ENCODE data around the gene TMEM72. TPM values are rescaled to one million over a fixed set of nuclear protein-coding genes. Genes with fewer than 3 reads are reported as not detected.

Gene TMEM72
- total RNA-seq, 2 experiments from 2014 or later, result not detected

GRCh38 chr10:44895280-44895679, 15.9 kb upstream of the TMEM72 start:
- DNase-seq, result no peak
- Mint-ChIP-seq H3K36me3 (ENCODE audit: low read depth) (no peaks in the 10 kb centered on the region), H3K9me3 (no peaks in the 10 kb centered on the region), H3K4me1 (no peaks in the 10 kb centered on the region), H3K4me3 (no peak overlapping the region), H3K27ac (no peak overlapping the region), H3K27me3 (no peaks in the 10 kb centered on the region)
- ChIA-PET POLR2A (no interaction called here), CTCF (no interaction called here)

- POLR2A ChIA-PET, result no interaction called here
- CTCF ChIA-PET, result no interaction called here
- H3K4me3 Mint-ChIP-seq, result no peak overlapping the region
- no peaks in the 10 kb centered on the region for H3K4me1 Mint-ChIP-seq
- no peak overlapping the region for H3K27ac Mint-ChIP-seq
- no peak for DNase-seq
- H3K9me3 Mint-ChIP-seq, result no peaks in the 10 kb centered on the region
- H3K27me3 Mint-ChIP-seq, result peaks cover 3% of the 10 kb centered on the region
- H3K36me3 Mint-ChIP-seq (ENCODE audit: low read depth), result no peaks in the 10 kb centered on the region
Observed at GRCh38 chr10:44897049-44897448, 14.1 kb upstream of the TMEM72 start.

DNA sequence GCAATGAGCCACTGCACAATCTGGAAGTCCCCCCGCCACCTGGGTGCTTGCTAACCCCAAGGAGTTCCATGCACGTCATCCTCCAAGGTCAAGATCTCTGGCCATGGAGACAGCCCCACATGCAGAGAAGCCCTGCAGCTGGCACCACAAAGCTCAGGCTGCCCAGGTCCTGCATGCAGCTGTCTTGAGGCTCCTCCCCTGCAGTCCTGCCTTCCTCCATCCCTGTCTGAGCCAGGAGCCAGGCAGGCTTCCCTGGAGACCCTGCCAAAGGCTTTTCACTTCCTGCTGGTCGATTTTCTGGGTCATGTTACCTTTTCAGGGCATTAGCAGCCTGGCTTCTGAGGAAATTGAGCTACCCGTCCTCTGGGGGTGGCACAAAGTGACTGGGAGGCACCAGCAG, 12.5 kb upstream of the TMEM72 start:
- no peaks in the 10 kb centered on the region for H3K9me3 Mint-ChIP-seq
- H3K4me3 Mint-ChIP-seq, result no peak overlapping the region
- H3K36me3 Mint-ChIP-seq (ENCODE audit: low read depth), result no peaks in the 10 kb centered on the region
- ChIA-PET POLR2A (no interaction called here), CTCF (no interaction called here)
- H3K27me3 Mint-ChIP-seq, result peaks cover 3% of the 10 kb centered on the region
- H3K27ac Mint-ChIP-seq, result no peak overlapping the region
- H3K4me1 Mint-ChIP-seq, result no peaks in the 10 kb centered on the region
- DNase-seq, result no peak

DNA sequence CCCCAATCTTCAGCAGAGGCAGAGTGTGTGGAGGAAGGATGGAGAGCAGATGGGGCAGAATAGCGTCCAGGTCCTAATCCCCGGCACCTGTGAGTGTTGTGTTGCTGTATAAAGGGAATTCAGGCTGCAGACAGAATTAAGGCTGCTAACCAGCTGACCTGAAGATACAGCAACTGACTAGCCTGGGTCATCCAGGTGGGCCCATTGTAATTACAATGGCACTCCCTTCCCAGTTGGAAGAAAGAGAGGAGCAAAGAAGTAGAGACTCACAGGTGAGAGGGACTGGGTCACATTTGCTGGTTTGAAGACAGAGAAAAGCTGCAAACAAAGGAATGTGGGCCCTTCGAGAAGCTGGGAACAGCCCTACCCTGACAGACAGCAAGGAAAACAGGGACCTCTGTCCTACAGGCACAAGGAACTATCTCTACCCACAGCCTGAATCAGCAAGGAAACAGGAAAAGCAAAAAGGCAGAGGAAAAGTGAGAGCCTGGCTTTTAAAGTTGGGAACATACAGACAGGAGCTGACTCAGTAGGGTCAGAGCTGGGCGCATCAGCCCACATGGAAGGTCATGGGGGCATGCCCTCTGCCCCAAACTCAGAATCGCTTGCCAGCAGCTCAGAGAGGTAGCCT, 11.6 kb upstream of the TMEM72 start:
- H3K27me3 Mint-ChIP-seq, result peaks cover 3% of the 10 kb centered on the region
- H3K27ac Mint-ChIP-seq, result no peak overlapping the region
- H3K4me3 Mint-ChIP-seq, result no peak overlapping the region
- POLR2A ChIA-PET, result no interaction called here
- no peaks in the 10 kb centered on the region for H3K4me1 Mint-ChIP-seq
- H3K36me3 Mint-ChIP-seq (ENCODE audit: low read depth), result no peaks in the 10 kb centered on the region
- no peaks in the 10 kb centered on the region for H3K9me3 Mint-ChIP-seq
- CTCF ChIA-PET, result no interaction called here
- no peak for DNase-seq

DNA sequence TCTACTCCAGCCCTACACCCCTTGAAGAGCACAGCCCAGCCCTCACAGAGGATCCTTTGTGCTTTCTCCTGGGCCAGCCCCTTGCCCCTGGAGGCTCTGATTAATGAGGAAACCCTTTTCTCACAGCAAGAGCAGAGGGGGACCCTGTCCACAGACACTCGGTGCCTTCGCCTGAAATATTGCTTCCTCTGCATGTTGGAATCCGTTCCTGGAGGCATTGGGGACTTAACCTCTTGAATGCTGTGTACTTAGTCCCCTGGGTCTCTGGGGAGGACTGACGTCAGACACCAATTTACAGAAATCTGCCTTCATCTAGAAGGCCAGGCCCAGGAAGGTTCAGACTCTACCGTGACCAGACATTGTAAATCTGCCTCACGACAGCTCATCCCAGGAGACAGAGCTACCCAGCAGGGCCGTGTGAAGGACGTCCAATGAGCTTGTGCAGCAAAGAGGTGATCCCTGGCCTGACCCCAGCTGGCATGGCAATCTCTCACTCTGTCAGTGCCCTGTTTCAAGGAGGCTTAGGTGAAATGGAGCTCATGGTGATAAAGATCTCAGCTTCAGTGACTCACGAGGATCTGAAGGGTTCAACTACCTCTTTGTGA, 8.1 kb upstream of the TMEM72 start:
- no peak for DNase-seq
- Mint-ChIP-seq H3K4me1 (no peaks in the 10 kb centered on the region), H3K9me3 (no peaks in the 10 kb centered on the region), H3K4me3 (no peak overlapping the region), H3K27me3 (peaks cover 3% of the 10 kb centered on the region), H3K36me3 (ENCODE audit: low read depth) (no peaks in the 10 kb centered on the region), H3K27ac (no peak overlapping the region)
- CTCF ChIA-PET, result no interaction called here
- POLR2A ChIA-PET, result no interaction called here

DNA sequence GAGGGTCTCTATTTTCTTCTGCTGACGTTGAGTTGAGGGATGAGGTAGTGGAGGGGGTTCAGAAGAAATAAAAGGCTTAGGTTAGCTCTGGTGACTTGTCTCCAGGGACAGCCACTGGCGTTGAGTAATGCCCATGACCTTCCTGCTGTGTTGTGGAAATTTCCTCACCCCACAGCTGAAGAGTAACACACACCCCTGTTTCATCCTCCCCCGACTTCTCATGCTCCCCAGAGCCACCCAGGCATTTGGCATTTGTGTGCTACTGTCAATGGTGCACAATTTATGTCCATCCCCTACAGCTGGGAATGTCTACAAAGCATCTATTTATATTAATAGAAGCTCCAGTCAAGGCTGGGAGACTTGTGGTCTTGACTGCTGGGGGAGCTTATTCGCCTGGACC, 4.7 kb upstream of the TMEM72 start:
- H3K36me3 Mint-ChIP-seq (ENCODE audit: low read depth), result no peaks in the 10 kb centered on the region
- ChIA-PET CTCF (no interaction called here), POLR2A (no interaction called here)
- no peak for DNase-seq
- H3K4me3 Mint-ChIP-seq, result no peak overlapping the region
- no peak overlapping the region for H3K27ac Mint-ChIP-seq
- H3K9me3 Mint-ChIP-seq, result no peaks in the 10 kb centered on the region
- H3K27me3 Mint-ChIP-seq, result no peaks in the 10 kb centered on the region
- no peaks in the 10 kb centered on the region for H3K4me1 Mint-ChIP-seq

- no peaks in the 10 kb centered on the region for H3K9me3 Mint-ChIP-seq
- no peak overlapping the region for H3K27ac Mint-ChIP-seq
- DNase-seq, result no peak
- no peaks in the 10 kb centered on the region for H3K27me3 Mint-ChIP-seq
- H3K4me3 Mint-ChIP-seq, result no peak overlapping the region
- POLR2A ChIA-PET, result no interaction called here
- no peaks in the 10 kb centered on the region for H3K36me3 Mint-ChIP-seq (ENCODE audit: low read depth)
- CTCF ChIA-PET, result no interaction called here
- no peaks in the 10 kb centered on the region for H3K4me1 Mint-ChIP-seq
Observed at GRCh38 chr10:44907556-44907955, 3.6 kb upstream of the TMEM72 start.

GRCh38 chr10:44908066-44908749, 2.9 kb upstream of the TMEM72 start:
- no peaks in the 10 kb centered on the region for H3K27me3 Mint-ChIP-seq
- no peaks in the 10 kb centered on the region for H3K9me3 Mint-ChIP-seq
- H3K4me1 Mint-ChIP-seq, result peaks cover 3% of the 10 kb centered on the region
- CTCF ChIA-PET, result no interaction called here
- H3K27ac Mint-ChIP-seq, result no peak overlapping the region
- H3K36me3 Mint-ChIP-seq (ENCODE audit: low read depth), result no peaks in the 10 kb centered on the region
- no peak overlapping the region for H3K4me3 Mint-ChIP-seq
- POLR2A ChIA-PET, result no interaction called here
- no peak for DNase-seq

- Mint-ChIP-seq H3K27ac (no peak overlapping the region), H3K9me3 (no peaks in the 10 kb centered on the region), H3K27me3 (no peaks in the 10 kb centered on the region), H3K36me3 (ENCODE audit: low read depth) (no peaks in the 10 kb centered on the region), H3K4me3 (no peak overlapping the region), H3K4me1 (peaks cover 12% of the 10 kb centered on the region)
- ChIA-PET POLR2A (no interaction called here), CTCF (no interaction called here)
- DNase-seq, result no peak
Observed at GRCh38 chr10:44908936-44909630, 2.1 kb upstream of the TMEM72 start.

DNA sequence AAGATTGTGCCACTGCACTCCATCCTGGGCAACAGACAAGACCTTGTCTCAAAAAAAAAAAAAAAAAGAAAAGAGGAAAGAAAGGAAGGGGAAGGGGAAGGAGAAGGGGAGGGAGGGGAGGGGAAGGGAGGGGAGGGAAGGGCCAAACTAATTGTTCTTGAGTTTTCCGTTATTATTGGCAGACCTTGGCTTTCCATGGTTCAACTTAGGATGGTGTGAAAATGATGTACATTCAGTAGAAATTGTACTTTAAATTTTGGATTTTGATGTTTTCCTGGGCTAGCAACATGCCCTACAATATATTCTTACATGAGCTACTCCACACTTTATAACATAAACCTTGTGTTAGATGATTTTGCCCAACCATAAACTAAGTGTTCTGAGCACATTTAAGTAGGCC, 1.2 kb upstream of the TMEM72 start:
- no peak overlapping the region for H3K27ac Mint-ChIP-seq
- H3K27me3 Mint-ChIP-seq, result no peaks in the 10 kb centered on the region
- ChIA-PET CTCF (no interaction called here), POLR2A (no interaction called here)
- H3K9me3 Mint-ChIP-seq, result no peaks in the 10 kb centered on the region
- H3K4me1 Mint-ChIP-seq, result peaks cover 15% of the 10 kb centered on the region
- H3K36me3 Mint-ChIP-seq (ENCODE audit: low read depth), result no peaks in the 10 kb centered on the region
- no peak overlapping the region for H3K4me3 Mint-ChIP-seq
- no peak for DNase-seq

GRCh38 chr10:44910602-44911001, 535 bp upstream of the TMEM72 start:
- H3K36me3 Mint-ChIP-seq (ENCODE audit: low read depth), result no peaks in the 10 kb centered on the region
- no peaks in the 10 kb centered on the region for H3K27me3 Mint-ChIP-seq
- no peaks in the 10 kb centered on the region for H3K9me3 Mint-ChIP-seq
- no peak for DNase-seq
- H3K4me3 Mint-ChIP-seq, result no peak overlapping the region
- POLR2A ChIA-PET, result no interaction called here
- peaks cover 15% of the 10 kb centered on the region for H3K4me1 Mint-ChIP-seq
- H3K27ac Mint-ChIP-seq, result no peak overlapping the region
- CTCF ChIA-PET, result no interaction called here

DNA sequence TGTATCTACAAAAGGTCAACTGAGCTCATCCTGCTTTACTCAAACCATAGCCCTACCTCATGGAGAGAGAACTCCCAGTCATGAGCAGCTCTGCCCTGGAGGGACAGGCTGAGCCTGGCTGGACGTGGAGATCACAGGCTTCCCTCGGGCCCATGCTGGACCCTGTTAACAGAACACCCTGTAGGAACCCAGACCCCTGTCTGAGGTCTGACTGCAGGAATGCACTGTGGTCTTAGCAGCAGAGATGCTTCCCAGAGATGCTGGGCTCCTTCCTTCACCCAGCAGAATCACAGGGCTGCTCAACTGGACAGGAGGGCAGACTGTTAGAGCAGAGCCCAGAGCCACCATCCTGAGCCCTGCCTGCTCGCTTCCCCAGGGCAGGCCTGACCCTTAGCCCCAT, 814 bp downstream of the TMEM72 start:
- Mint-ChIP-seq H3K4me3 (no peak overlapping the region), H3K27me3 (no peaks in the 10 kb centered on the region), H3K4me1 (peaks cover 15% of the 10 kb centered on the region), H3K9me3 (no peaks in the 10 kb centered on the region), H3K36me3 (ENCODE audit: low read depth) (no peaks in the 10 kb centered on the region), H3K27ac (no peak overlapping the region)
- POLR2A ChIA-PET, result no interaction called here
- CTCF ChIA-PET, result no interaction called here
- no peak for DNase-seq

GRCh38 chr10:44913350-44914081, 2.4 kb downstream of the TMEM72 start:
- CTCF ChIA-PET, result no interaction called here
- Mint-ChIP-seq H3K9me3 (no peaks in the 10 kb centered on the region), H3K4me1 (peaks cover 15% of the 10 kb centered on the region), H3K36me3 (ENCODE audit: low read depth) (no peaks in the 10 kb centered on the region), H3K4me3 (no peak overlapping the region), H3K27me3 (peaks cover 8% of the 10 kb centered on the region), H3K27ac (peak overlapping the region; percentile 47)
- no peak for DNase-seq
- POLR2A ChIA-PET, result interaction anchor here (0.7 kb wide), 1 partner anchor 11 kb away, joined by 4 read pairs; no protein-coding TSS in a partner anchor

All from activated CD4-positive, alpha-beta memory T cell treated with anti-CD3 and anti-CD28 coated beads, Interleukin-2, amount 10 ng/mL, durations not matched to agents 7 days and 5 days (primary cell).